ENCODE data around the gene SAPCD1.
A peak's percentile ranks its signal among the peaks of the same experiment; 100 is the strongest.

SAPCD1 gene

DNA sequence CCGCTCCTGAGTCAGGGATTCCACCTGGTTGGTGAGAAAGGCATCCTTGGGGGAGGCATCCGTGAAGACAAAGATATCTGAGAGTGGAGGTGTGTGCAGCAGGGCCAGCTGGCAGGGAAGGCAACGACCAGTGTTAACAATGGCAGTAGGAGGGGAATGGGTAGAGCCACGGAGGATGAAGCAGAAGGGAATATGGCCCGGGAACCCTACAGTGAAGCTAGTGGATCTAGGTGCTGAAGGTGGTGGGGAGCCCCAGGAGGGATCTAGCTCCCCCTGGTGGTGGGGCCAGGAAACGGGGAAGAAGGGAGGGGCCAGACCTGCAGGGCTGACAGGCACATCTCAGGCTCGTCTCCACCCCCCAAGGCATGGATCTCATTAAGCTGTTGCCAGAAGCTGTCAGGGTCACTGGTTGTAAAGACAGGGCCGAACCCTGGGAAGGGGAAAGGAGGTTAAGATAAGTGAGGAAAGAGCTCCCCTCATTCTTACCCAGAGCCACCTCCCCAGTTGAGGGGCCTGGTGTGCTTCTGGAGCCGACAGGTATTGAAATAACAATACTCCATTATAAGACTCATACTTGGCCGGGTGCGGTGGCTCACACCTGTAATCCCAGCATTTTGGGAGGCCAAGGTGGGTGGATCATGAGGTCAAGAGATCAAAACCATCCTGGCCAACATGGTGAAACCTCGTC, 7.4 kb downstream of the SAPCD1 start:
- peaks cover 18 to 21% of the 10 kb centered on the region in 2 donors for H3K4me1 Mint-ChIP-seq (ENCODE audit: low read depth in 2 of 2)
- peak overlapping the region; percentile 73 to 89 for H3K27ac Mint-ChIP-seq

DNA sequence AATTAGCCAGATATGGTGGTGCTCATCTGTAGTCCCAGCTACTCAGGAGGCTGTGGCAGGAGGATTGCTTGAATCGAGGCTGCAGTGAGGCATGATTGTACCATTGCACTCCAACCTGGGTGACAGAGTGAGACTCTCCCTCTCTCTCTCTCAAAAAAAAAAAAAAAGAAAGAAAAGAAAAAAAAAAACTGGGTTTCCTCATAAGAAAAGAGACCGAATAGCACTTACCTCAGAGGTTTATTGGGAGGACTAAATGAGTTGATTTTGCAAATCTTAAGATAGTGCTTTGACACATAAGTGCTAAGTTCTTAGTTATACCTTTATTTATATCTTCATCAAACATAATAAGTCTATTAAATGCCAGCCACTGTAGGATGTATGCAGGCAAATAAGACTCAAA, 8.4 kb downstream of the SAPCD1 start:
- Mint-ChIP-seq H3K4me3 (peak overlapping the region in 1 of 2 donors; percentile 31), H3K9me3 (no peaks in the 10 kb centered on the region), H3K27ac (no peak overlapping the region), H3K36me3 (ENCODE audit: insufficient read depth) (peaks cover 8% of the 10 kb centered on the region), H3K4me1 (ENCODE audit: low read depth in 2 of 2) (peaks cover 24 to 26% of the 10 kb centered on the region in 2 donors), H3K27me3 (no peaks in the 10 kb centered on the region)
- no peak for ATAC-seq (replicated peaks)
- DNase-seq, result no peak

More for the DNA sequence above, 7.4 kb downstream of the SAPCD1 start:
- DNase-seq (peak; percentile 80 to 84 (median 82)), ATAC-seq (replicated peaks) (peak; percentile 82)
- Mint-ChIP-seq H3K9me3 (no peaks in the 10 kb centered on the region), H3K27me3 (no peaks in the 10 kb centered on the region), H3K4me3 (no peak overlapping the region), H3K36me3 (ENCODE audit: insufficient read depth) (peaks cover 8% of the 10 kb centered on the region)

DNA sequence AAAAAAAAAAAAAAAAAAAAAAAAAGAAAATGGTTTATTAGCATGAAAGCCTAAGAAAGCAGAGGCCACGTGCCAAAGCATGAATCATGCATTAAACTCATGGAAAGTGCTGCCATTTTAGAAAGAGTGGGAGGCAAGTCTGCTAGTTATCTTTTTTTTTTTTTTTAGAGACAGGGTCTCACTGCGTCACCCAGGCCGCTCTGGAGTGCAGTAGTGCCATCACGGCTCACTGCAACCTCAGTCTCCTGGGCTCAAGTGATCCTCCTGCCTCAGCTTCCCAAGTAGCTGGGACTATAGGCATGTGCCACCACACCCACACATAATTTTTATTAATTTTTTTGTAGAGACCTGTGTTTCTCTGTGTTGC, 9.5 kb downstream of the SAPCD1 start:
- Mint-ChIP-seq H3K27ac (no peak overlapping the region), H3K4me3 (peak overlapping the region in 1 of 2 donors; percentile 71), H3K36me3 (ENCODE audit: insufficient read depth) (peaks cover 13% of the 10 kb centered on the region), H3K4me1 (ENCODE audit: low read depth in 2 of 2) (peaks cover 35 to 37% of the 10 kb centered on the region in 2 donors), H3K27me3 (no peaks in the 10 kb centered on the region), H3K9me3 (no peaks in the 10 kb centered on the region)
- DNase-seq (no peak), ATAC-seq (replicated peaks) (no peak)

DNA sequence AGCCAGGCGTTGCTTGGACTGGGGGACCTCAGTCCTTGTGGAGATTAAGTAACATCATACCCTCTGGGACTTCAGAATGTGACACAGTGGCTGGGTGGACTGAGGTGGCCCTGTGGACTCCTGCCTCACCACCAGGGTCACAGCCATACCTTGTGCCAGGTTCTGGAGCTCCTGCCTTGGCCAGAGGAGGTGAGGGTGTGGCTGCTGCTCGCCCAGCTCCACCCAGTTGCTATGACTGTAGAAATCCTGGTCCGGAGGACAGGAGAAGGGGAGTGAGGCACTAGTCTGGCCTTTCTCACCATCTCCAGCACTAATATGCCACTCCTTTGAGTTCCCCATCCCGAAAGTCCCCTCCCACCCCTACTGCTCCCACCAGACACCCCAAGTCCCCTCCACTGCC, 12.7 kb downstream of the SAPCD1 start:
- peak overlapping the region in 1 of 2 donors; percentile 86 for H3K27ac Mint-ChIP-seq
- peaks cover 35 to 38% of the 10 kb centered on the region in 2 donors for H3K4me1 Mint-ChIP-seq (ENCODE audit: low read depth in 2 of 2)
- peaks cover 14% of the 10 kb centered on the region for H3K36me3 Mint-ChIP-seq (ENCODE audit: insufficient read depth)
- no peaks in the 10 kb centered on the region for H3K27me3 Mint-ChIP-seq
- no peaks in the 10 kb centered on the region for H3K9me3 Mint-ChIP-seq
- no peak for DNase-seq
- no peak for ATAC-seq (replicated peaks)
- H3K4me3 Mint-ChIP-seq, result no peak overlapping the region

DNA sequence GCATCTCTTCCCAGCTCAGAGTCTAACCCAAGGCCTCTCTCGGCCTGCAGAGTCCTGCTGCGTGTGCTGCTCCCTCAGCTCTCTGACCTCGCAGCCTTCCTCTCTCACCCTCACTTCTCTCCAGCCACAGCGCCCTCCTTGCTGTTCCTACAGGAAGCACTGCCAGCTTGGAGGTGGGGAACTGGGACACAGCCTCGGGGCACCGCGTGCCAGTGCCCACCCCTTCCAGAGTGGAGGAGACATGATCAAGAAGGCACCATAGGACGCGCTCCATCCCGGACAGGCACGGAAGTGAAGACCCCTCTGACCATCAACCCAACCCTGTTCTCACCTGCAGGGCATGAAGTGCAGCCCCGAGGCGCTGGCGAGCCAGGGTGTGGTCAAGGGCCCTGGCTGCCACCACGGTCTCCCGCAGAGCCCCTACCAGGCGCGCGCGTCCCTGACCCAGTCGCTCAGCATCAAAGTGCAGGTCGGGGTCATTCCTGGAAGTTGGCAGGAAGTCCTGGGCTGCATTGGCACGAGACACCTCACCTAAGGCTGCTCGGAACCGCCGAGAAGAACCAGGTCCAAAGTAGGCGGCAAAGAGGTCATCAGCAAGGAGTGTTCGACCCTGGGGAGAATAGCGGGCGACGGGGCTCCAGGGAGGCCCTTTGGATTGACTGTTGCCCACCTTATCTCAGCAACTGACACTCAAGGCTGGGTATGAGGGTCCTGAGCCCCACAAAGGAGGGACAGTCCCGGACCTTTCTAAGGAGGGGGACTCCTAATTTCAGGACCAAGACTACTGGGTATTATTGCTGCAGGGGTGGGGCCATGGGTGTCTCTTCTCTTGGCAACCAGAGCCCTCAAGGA, 13.4 kb downstream of the SAPCD1 start:
- Mint-ChIP-seq H3K27me3 (no peaks in the 10 kb centered on the region), H3K9me3 (no peaks in the 10 kb centered on the region), H3K4me1 (ENCODE audit: low read depth in 2 of 2) (peaks cover 35 to 38% of the 10 kb centered on the region in 2 donors), H3K27ac (peak overlapping the region; percentile 91 to 94), H3K4me3 (peak overlapping the region; percentile 64 to 80), H3K36me3 (ENCODE audit: insufficient read depth) (peaks cover 18% of the 10 kb centered on the region)
- DNase-seq (no peak), ATAC-seq (replicated peaks) (no peak)

DNA sequence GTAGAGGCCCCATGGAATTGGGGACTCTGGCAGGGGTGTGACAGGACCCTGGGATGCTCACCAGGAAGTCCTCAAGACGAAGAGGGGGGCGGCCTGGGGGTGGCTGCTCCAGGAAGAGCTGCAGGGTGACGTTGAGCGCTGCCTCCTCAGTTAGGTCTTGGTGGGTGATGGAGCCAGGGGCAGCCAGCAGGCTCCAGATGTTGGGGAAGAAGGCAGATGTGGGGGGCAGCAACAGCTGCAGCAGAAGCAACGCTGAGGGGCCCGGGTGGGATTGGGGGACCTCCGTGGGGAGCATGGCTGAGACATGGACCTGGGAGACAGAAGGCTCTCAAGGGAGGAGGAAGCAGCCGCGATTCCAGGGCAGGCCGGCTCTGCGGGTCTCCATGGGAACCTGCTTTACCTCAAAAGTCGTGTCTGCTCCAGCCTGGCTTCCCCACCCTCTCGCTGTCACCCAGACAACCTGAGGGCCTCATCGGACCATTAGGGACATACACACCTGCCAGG, 14.1 kb downstream of the SAPCD1 start:
- Mint-ChIP-seq H3K9me3 (no peaks in the 10 kb centered on the region), H3K27me3 (no peaks in the 10 kb centered on the region), H3K36me3 (ENCODE audit: insufficient read depth) (peaks cover 18% of the 10 kb centered on the region), H3K27ac (peak overlapping the region; percentile 91 to 94), H3K4me1 (ENCODE audit: low read depth in 2 of 2) (peaks cover 30 to 32% of the 10 kb centered on the region in 2 donors), H3K4me3 (peak overlapping the region; percentile 64 to 80)
- ATAC-seq (replicated peaks) (peak; percentile 14), DNase-seq (no peak)

DNA sequence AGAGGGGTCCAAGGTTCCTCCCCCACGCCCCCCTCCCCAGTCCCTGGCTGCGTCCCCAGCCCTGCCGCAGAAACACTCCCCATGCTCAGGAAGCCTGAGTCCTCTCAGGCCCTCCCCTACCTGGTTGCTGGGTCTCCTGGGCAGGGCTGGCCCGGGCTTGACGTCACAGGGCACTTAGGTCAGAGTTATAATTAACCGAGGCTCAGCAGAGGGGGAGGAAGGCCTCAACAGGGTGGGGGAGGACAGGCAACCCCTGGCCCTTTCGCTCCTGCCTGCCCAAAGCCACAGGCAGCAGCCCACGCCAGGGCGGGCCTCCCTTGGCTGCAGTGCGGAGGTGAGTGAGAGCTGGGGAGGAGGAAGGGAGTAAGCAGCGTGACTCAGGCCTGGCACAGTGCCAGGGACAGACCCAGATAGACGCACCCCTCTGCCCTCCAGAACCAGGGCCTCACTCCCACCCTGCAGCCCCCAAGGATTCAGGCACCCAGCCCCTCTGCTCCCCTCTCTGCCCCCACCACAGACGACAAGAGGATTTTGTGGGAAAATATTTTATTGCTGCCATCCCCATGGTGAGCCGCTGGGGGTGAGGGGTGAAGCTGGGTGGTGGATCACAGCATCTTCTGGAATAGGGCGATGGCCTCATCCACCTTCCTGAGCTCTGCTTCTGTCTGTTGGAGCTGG, 14.7 kb downstream of the SAPCD1 start, which contains the start of gene VWA7:
TSS of gene VWA7 (minus strand) at position 340 of the 678 bp plus-strand sequence. CDS start 549 bp downstream, outside the sequence.
- ATAC-seq (replicated peaks) (peak; percentile 88), DNase-seq (peak; percentile 54 to 60 (median 56))
- Mint-ChIP-seq H3K27ac (peak within 1 kb of the TSS; percentile 91 to 94), H3K4me1 (ENCODE audit: low read depth in 2 of 2) (peaks cover 30 to 31% of the 10 kb centered on the region in 2 donors), H3K9me3 (no peaks in the 10 kb centered on the region), H3K27me3 (no peaks in the 10 kb centered on the region), H3K4me3 (peak within 1 kb of the TSS; percentile 64 to 80), H3K36me3 (ENCODE audit: insufficient read depth) (peaks cover 18% of the 10 kb centered on the region)

DNA sequence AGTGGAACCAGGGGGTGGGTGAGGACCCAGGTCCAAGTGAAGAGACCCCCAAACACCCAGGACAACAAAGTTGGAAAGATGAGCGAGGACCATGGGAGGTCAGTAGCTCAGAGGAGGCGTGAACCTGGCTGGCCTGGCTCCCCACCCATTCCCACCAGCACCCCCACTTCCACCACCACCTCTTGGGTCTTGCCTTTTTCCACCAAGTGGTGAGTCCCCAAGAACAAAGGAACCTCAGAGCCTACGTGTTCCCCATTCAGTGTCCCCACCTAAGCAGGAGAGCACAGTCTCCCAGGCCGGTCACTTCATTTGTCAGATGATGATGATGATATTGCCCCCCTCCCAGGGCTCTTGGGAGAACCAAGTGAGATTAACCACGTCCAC, 15.2 kb downstream of the SAPCD1 start:
- Mint-ChIP-seq H3K27me3 (no peaks in the 10 kb centered on the region), H3K4me1 (ENCODE audit: low read depth in 2 of 2) (peaks cover 29 to 30% of the 10 kb centered on the region in 2 donors), H3K4me3 (peak overlapping the region; percentile 64 to 80), H3K36me3 (ENCODE audit: insufficient read depth) (peaks cover 14% of the 10 kb centered on the region), H3K9me3 (no peaks in the 10 kb centered on the region), H3K27ac (peak overlapping the region; percentile 91 to 94)
- ATAC-seq (replicated peaks), result no peak
- DNase-seq, result no peak

DNA sequence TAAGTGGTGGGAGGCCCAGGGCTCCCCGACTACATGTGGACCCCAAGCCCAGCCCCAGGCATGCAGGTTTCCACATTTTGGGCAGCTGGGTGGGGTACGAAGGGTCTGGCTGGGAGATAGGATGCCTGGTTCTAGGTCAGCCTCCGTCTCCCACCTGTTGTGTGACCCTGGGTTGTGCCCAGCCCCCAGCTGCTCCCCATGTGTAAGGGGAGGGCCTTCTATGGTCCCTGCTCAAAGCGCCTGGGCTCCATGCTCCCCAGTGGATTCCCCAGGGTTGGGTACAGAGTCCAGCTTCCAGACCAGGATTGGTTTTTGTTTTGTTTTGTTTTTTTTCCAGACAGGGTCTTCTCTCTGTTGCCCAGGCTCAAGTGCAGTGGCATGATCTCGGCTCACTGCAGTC, 15.7 kb downstream of the SAPCD1 start:
- peaks cover 15% of the 10 kb centered on the region for H3K36me3 Mint-ChIP-seq (ENCODE audit: insufficient read depth)
- no peak overlapping the region for H3K4me3 Mint-ChIP-seq
- peaks cover 23 to 25% of the 10 kb centered on the region in 2 donors for H3K4me1 Mint-ChIP-seq (ENCODE audit: low read depth in 2 of 2)
- no peak for DNase-seq
- no peaks in the 10 kb centered on the region for H3K27me3 Mint-ChIP-seq
- H3K27ac Mint-ChIP-seq, result peak overlapping the region in 1 of 2 donors; percentile 94
- H3K9me3 Mint-ChIP-seq, result no peaks in the 10 kb centered on the region
- ATAC-seq (replicated peaks), result no peak

DNA sequence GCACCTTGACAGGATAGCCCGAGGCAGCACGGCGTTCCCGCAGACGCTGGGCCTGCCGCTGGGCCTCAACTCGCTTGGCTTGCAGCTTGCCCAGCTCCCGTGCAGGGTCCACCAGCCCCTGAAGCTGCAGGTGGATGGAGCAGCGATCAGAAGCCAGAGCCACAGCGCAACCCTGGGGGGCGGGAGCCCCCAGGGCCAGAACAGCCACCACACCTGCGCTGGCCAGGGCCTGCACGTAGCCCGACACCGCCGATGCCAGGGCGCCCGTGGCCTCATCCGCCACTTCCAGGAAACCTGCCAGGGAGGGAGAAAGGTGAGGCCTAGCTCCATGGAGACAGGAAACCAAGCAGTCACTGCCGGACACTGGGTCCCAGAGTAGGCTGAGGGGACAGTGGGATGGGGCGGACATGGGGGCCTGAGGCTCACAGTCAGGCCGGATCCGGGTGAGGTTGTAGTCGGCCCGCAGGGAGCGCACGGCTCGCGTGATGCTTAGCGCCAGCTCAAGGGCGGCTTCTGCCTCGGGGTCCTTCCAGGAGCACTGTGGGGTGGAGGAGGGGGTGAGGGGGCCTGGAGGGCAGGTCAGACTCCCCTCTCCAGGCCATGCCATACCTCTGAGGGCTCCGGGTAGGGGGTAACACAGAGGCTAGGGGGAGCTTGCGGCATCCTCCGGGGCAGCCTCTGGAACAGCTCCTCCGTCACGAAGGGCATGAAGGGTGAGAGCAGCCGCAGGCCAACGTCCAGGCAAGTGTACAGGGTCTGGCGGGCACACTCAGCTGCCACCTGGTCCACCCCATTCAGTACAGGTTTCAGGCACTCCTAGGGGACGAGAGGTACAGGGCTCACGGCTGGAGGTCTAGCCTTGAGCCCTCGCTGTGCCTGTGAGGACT, 16.8 kb downstream of the SAPCD1 start:
- Mint-ChIP-seq H3K27me3 (no peaks in the 10 kb centered on the region), H3K36me3 (ENCODE audit: insufficient read depth) (peaks cover 21% of the 10 kb centered on the region), H3K9me3 (no peaks in the 10 kb centered on the region), H3K4me1 (ENCODE audit: low read depth in 2 of 2) (peaks cover 20 to 25% of the 10 kb centered on the region in 2 donors), H3K27ac (no peak overlapping the region), H3K4me3 (no peak overlapping the region)
- ATAC-seq (replicated peaks) (no peak), DNase-seq (no peak)

DNA sequence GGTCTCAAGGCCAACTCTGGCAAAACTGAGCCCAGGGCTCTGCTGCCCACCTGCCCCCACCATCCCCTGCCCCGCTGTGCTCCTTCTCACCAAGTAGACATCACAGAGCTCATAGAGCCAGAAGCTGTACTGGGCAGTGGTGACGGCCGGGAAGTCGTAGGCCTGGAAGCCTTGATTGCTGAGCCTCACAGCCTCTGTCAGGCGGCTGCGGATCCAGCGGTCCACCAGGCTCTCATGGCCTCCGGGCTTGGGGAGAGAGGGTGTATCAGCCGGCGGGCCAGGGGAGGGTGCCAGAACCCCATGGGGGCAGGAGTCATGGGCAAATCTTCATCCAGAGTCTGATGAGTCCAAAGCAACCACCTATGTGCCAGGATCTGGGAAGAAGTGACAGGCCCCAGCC, 17.5 kb downstream of the SAPCD1 start:
- no peak for DNase-seq
- peaks cover 21% of the 10 kb centered on the region for H3K36me3 Mint-ChIP-seq (ENCODE audit: insufficient read depth)

DNA sequence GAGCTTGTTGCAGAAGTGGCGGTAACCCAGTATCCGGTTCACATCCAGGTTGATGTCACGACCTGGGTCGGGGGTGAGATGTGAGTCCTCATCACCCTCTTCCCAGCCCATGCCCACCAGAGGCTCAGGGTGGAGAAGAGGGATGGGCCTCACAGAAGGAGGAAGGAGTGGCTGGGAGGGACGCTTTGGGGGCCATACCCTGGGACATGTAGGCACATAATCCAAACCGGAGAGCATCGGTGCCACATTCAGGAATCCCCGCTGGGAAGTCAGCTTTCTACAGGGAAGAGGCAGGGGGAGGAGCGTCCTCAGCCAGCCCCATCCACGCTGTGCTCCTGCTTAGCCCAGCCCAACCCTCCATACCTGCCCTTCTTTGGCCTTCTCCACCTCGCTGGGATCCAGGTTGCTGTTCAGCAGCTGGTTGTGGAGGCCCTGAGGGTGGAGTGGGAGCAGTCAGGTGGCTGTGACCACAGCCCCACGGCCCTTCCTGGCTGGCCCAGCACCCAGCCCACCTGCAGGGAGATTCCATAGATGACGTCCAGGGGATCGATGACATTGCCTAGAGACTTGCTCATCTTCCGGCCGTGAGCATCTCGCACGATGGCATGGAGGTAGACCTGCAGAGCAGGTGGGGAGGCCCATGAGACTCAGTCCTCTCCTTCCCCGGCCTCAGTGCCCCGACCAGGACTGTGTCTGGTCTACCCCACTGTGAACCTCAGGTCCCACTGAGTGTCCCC, 18.2 kb downstream of the SAPCD1 start:
- Mint-ChIP-seq H3K4me1 (ENCODE audit: low read depth in 2 of 2) (peaks cover 17 to 19% of the 10 kb centered on the region in 2 donors), H3K27ac (peak overlapping the region in 1 of 2 donors; percentile 23)

More for the DNA sequence above, 17.5 kb downstream of the SAPCD1 start:
- H3K27ac Mint-ChIP-seq, result no peak overlapping the region
- ATAC-seq (replicated peaks), result no peak
- peaks cover 20 to 25% of the 10 kb centered on the region in 2 donors for H3K4me1 Mint-ChIP-seq (ENCODE audit: low read depth in 2 of 2)
- H3K4me3 Mint-ChIP-seq, result no peak overlapping the region
- no peaks in the 10 kb centered on the region for H3K27me3 Mint-ChIP-seq
- no peaks in the 10 kb centered on the region for H3K9me3 Mint-ChIP-seq

More for the DNA sequence above, 18.2 kb downstream of the SAPCD1 start:
- H3K9me3 Mint-ChIP-seq, result no peaks in the 10 kb centered on the region
- no peaks in the 10 kb centered on the region for H3K27me3 Mint-ChIP-seq
- ATAC-seq (replicated peaks), result no peak
- H3K36me3 Mint-ChIP-seq (ENCODE audit: insufficient read depth), result peaks cover 21% of the 10 kb centered on the region
- no peak overlapping the region for H3K4me3 Mint-ChIP-seq
- no peak for DNase-seq

All from effector memory CD8-positive, alpha-beta T cell (primary cell).